Posterior cingulate gyrus (tissue), 11 donors: ENCODE measurements around the gene KIRREL2.
"Not testable (repeated sequence)": the region's sequence is repeated elsewhere in the genome, so short reads cannot be mapped to it uniquely, and the experiment has no call there.

Experiments
- DNase-seq, 10 donors: peaks; one replicate each; pipeline versions ENCODE4 v3.0.0 to v3.0.0-alpha.2; 2020 to 2021; ENCODE audit warnings: mixed read lengths in 3 of 10
- intact Hi-C: fragments of 100-400 bp; cut with DNase I; formaldehyde crosslinking; loops from one replicate; pipeline ENCODE4 v1.15.1; 2023

The KIRREL2 gene

DNA sequence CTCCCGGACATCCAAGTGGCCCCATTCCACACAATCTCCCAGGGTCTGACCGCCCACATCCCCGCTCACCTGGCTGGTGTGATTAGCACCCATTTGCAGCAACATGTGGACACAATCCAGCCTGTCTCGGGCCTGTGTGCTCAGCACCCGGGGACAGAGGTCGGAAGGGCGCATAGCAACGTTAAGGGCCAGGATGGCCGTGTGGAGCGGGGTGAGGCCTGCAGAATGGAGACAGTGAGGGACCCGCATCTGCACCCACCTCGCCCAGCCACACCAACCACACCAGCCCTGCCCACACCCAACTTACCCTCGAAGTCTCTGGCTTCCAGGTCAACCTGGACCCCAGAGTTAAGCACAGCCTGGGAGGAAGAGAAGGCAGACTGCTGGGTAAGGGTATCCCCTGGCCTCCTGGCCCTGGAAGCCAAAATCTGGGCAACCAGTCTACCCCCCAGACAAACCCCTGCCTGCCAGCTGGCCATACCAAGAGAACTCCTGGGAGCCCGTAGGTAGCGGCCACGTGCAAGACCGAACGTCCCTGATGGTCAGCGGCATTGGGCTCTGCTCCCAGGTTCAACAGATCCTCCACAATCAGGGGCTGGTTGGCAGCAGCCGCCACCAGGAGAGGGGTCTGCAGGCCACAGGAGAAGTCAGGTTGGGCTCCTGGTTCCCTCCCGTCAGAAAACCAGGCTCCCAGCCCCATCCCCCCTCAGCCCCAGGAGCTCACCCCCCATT lies 39.4 kb downstream of the KIRREL2 start:
- DNase-seq: peak in 1 of 10 donors; percentile 67
- intact Hi-C loops: loop anchor here (5.0 kb wide), 1 partner anchor 36 kb away; no protein-coding TSS in a partner anchor

DNA sequence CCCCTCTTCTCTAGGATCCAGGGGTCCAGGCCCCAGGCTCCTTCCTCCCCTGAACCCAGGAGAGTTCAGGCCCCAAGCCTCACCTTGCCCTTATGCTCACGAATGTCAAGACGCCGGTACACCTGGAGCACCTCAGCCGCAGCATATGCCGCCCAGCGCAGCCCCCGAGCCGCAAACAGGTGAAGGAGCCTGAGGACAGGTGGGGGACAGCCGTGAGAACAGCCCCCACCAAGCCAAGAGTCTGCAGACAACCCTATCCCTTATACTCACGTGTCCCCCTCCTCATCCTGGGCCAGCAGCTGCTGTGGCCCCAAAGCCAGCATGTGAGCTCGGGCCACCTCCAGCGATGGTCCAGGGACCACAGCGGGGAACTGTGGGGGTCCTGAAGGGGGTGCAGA lies 39.9 kb downstream of the KIRREL2 start:
- DNase-seq: peak in 1 of 10 donors; percentile 67
- intact Hi-C loops: loop anchor here (5.0 kb wide), 1 partner anchor 36 kb away; no protein-coding TSS in a partner anchor

DNA sequence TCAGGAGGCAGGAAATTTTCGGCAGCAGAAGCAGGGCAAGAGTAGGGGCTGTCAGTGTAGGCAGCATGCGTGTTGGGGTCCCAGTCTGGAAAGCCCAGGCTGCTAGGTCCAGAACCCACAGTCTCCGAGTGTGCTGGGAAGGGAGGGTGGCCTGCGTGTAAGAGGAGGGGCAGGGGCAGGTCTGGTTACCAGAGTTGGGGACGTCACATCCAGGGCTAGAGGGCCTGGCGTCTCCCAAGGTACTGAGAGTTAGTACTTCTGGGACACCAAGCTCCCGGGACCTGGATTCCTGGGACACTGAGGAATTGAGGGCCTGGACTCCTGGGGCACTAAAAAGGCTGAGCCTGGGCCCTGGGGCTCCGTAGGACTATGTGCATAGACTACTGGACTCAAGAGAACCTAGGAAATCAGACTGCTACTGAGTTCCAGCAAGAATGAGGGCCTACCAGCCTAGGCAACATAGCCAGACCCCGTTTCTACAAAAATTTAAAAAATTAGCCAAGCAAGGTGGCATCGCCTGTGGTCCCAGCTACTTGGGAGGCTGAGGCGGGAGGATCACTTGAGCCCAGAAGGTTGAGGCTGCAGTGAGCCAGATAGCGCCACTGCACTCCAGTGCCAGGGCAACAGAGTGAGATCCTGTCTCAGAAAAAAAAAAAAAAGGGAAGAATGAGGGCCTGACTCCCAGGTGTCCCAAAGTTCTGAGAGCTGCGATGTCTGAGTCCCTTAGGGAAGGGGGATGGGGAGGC lies 41.2 kb downstream of the KIRREL2 start:
- intact Hi-C loops: loop anchor here (5.0 kb wide), 1 partner anchor 34 kb away; no protein-coding TSS in a partner anchor
- DNase-seq: peak in 2 of 10 donors; percentile 68 to 73

DNA sequence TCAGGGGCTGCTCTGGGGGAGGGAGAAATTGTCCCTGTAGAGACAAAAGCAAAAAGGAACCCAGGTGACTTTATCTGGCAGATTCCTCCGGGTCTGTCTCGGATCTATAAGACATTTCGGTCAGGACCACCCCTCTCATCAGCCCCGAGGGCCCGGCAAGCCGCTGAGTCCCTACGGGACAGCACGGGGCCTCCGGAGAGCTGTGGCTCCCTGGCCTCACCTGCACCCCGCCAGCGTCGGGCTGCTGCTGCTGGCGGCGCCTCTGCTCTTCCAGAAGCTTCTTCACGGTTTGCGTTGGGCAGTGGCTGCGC lies 41.7 kb downstream of the KIRREL2 start:
- intact Hi-C loops: loop anchor here (5.0 kb wide), 1 partner anchor 34 kb away; no protein-coding TSS in a partner anchor
- peak in 1 of 10 donors; percentile 80 for DNase-seq

DNA sequence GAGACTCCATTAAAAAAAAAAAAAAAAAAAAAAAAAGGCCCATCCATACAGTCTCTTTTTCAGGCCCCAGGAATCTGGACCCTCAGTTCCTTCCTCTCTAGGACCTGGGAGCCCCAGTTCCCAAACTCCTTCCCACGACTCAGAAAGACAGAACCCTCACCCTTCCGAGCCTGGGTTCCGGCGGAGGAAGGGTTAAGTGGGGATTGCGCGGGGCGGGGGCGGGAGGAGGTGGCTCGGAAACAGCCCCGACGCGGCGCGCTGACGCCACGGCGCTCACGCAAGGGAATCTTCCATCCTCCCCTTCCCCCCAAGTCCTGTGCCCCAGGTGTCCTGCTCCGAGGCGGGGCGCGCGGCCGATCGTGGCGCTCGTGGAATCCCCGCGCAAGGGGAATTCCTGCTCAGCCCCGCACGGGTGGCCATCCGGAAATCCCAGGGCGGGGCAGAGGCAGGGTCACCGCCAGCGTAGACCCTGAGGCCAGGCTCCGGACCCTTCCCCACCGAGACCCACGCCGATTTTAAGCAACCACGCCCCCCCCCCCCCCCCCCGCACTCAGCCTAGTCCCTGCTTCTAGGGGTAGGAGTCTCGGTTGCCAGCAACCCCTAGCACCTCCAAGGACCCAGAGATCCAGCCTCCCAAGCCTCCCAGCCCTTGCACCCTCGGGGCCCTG lies 43.0 kb downstream of the KIRREL2 start:
- intact Hi-C loops: loop anchor here (5.0 kb wide), 1 partner anchor 33 kb away; no protein-coding TSS in a partner anchor
- DNase-seq: peak; percentile 57 to 97 (median 81)

DNA sequence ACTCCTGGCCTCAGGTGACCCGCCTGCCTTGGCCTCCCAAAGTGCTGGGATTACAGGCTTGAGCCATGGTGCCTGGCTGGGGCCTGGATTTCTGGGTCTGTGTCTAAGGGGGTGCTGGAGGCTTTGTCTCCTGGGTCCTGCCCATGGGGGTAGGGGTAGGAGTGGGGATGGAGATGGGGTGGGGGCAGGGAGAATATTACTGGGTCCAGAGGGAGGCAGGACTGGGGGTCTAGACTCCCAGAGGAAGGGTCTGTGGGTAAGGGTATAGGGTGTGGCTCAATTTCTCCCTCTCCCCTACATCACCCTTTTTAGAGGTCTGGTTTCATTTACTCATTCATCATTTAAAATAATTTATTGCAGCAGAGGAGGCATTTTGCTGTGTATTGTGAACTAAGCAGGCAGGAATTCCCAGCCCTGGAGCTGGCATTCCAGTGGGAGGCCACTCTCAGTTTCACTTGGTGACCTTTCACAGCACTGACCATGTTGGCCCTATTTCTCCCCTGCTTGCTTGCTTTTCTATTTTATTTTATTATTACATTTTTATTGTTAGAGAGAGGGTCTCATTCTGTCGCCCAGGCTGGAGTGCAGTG lies 44.4 kb downstream of the KIRREL2 start:
- intact Hi-C loops: no loop called here

DNA sequence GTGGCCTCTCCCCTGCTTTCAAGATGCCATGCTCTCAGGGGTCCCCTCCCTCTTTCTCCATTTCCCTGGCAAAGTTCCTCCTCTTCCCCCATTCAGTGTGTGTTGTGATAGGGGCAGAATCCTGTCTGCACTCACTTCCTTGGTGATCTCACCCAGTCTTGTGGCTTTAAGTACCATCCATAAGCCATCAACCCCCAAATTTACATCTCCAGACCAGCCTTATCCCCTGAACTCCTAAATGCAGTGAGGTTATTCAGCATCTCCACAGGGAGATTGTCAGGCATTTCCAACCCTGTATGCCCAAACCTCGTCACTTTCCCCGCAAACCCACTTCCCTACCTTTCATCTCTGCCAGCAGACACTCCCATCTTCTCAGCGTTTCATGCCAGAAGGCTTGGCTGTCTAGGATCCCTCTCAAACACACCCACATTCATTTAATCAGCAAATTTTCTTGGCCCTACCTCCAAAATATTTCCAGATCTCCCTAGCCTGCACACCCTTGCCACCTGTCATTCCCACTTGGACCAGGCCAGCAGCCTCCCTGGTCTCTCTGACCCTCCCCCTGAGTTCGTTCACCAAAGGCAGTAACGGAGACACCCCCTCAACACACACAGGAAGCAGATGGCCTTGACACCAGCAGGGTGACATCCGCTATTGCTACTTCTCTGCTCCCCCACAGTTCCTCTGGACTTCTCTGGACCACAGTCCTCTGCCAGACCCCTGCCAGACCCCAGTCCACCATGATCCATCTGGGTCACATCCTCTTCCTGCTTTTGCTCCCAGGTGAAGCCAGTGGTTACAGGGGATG lies 45.3 kb downstream of the KIRREL2 start, which contains the start of gene HCST:
Gene HCST (plus strand): TSS at position 676 of the 808 bp plus-strand sequence. CDS start 65 bp downstream, at position 741.
- intact Hi-C loops: no loop called here
- DNase-seq: peak in 2 of 10 donors; percentile 30 to 69

More for the DNA sequence above, 44.4 kb downstream of the KIRREL2 start:
- DNase-seq: peak in 2 of 10 donors; percentile 53 to 79

DNA sequence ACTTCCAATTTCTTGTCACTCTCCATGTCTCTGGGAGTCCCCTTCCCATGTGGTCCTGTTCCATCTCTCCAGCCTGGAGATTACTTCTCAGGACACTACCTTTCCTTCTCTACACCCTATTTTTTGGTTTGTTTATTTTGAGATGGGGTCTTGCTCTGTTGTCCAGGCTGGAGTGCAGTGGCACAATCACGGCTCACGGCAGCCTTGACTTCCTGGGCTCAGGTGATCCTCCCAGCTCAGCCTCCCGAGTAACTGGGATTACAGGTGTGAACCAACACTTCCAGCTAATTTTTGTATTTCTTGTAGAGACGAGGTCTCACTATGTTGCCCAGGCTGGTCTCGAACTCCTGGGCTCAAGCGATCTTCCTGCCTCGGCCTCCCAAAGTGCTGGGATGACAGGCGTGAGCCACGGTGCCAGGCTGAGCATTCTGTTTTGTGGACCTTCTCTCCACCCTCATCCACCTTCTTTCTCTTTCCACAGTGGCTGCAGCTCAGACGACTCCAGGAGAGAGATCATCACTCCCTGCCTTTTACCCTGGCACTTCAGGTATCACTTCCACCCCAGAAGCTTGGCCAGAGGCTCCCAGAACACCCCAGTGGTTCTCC lies 46.3 kb downstream of the KIRREL2 start:
- peak in 2 of 10 donors; percentile 9 to 20 for DNase-seq
- intact Hi-C loops: no loop called here

DNA sequence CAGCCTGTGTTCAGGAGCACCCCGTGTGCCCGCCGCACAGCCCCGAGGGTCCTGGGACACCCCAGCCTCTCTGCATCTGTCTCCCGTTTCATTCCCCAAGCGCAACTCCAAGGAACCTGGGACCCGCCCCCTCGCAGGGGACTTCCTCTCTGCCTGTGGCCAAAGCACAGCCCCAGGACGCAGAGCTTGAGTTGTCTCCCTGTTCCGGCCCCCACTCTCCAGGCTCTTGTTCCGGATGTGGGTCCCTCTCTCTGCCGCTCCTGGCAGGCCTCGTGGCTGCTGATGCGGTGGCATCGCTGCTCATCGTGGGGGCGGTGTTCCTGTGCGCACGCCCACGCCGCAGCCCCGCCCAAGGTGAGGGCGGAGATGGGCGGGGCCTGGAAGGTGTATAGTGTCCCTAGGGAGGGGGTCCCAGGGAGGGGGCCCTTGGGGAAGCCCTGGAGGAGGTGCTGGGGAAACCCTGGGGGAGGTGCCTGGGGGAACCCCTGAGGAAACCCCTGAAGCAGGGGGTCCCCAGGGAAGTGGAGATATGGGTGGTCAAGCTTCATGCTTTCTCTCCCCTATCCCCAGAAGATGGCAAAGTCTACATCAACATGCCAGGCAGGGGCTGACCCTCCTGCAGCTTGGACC lies 47.0 kb downstream of the KIRREL2 start:
- intact Hi-C loops: no loop called here
- DNase-seq: peak; percentile 33 to 94 (median 56)

DNA sequence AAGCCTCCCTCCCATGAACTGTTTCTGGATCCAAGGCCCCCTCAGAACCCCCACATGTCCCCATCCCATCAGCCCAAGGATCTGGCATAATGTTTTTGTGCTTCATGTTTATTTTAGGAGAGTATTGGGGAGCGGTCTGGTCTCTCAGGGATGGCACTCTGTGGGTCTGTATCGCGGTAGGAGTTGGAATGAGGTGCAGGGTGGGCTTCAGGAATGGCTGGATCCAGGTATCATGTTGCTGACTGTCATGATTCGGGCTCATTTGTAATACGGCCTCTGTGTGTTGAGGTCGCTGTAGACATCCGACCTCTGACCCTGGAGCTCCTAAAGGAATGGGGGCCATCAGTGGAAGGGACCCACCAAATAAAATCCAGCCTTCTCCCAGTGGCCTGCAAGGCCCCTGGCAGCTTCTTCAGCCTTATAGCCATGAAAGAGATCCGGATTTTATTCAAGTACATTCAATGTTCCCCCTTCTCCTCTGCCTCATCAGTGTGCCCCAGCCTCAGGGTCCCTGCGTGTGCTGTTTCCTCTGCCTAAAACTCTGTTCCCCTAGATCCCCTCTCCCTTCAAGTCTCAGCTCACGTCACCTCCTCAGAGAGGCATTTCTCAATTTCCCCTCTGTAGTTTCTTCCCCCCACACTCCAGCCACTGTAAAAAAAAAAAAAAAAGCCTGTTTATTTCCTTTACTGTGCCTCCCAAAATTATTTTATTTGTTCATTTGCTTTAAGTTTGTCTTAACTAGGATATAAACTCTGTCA lies 47.8 kb downstream of the KIRREL2 start:
- peak in 2 of 10 donors; percentile 7 to 28 for DNase-seq
- intact Hi-C loops: no loop called here

DNA sequence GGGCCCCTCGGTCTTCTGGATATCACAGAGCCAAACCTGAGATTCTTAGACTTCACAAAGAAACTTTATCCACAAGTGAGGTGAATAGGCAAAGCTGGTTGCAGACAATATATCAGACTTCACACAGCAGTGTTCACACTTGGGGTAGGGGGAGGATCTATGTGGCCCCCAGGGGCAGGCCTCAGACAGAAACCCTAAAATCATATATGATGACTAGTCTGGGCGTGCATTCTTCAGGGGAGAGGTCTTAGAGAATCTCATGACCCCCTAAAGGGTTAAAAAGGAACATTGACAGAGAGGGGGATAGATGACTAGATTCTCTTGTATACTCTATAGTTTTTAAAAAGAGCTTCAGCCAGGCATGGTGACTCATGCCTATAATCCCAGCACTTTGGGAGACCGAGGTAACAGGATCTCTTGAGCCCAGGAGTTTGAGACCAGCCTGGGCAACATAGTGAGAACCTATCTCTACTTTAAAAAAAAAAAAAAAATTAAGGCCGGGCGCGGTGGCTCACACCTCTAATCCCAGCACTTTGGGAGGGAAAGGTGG lies 48.5 kb downstream of the KIRREL2 start:
- intact Hi-C loops: no loop called here

DNA sequence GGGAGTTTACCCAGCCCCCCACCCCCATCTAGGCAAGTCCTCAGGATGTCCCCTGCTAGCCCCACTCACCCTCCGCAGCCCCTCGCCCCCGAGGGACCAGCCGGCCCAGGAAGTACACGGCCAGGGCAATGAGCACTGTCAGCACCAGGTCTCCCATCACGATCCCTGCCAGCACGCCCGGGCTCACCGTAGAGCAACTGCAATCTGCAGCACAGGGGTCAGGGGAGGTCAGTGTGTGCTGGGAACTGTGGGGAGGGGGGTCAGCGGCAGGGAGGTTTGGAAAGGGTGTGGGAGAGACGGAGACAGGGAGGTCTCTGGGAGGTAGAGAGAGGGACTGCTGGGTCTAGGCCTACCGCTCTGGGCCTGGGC lies 50.6 kb downstream of the KIRREL2 start:
- intact Hi-C loops: no loop called here
- DNase-seq: peak in 2 of 10 donors; percentile 35 to 55

More for the DNA sequence above, 48.5 kb downstream of the KIRREL2 start:
- peak in 2 of 10 donors; percentile 25 to 27 for DNase-seq

DNA sequence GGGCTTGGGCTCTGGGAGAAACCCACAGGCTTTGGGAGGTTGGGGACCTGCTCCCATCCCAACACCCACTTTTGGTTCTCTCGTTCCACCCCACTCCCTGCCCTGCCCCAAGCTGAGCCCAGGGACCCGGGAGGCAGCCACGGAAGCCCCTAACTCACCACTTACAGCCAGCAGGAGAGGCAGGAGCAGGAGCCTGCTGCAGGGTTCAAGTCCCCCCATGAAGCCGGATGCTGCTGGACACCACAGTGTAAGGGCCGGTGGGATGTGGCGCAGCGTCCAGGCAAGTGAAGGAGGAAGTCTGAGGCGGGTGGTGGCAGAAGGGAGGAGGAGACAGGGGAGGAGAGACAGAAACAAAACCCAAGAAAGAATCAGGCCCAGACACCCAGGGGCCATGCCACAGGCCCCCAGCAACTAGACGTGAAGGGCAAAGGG lies 51.3 kb downstream of the KIRREL2 start, which contains the start of gene TYROBP:
Gene TYROBP (minus strand): TSS at position 286 of the 432 bp plus-strand sequence. CDS start 67 bp downstream, at position 219.
- intact Hi-C loops: no loop called here
- DNase-seq: peak in 3 of 10 donors; percentile 30 to 69 (median 60)

DNA sequence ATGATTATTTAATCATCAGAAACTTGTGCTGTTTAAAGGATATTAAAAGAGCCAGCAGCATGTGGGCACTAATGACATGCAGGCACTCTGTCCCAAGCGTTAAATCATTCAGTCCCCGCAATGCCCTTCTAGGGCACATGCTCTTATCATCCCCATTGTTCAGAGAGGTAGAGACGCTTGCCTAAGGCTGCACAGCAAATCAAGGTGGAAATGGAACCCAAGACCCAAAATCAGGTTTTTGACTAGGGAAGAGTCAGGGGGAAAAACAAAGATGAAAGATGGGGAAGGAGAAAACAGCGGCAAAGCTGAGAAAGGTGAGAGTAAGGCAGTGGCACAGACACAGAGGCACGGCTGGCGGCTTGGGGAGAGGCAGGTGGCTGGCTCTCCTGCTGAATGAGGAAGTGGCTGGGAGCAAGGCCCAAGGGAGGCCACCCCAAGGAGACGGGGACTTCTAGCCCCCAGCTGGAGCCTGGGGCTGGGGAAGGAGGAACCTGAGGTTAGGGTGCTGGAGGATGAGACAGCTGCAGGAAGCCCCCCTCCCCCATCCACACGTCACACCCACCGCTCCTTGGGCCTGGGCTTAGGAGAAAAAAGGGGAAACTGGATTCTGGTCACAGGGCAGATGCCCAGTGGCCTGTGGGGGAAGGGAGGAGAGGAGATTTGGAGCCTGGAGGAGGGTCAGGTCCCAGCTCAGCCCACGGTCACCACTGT lies 52.4 kb downstream of the KIRREL2 start:
- peak in 9 of 10 donors; percentile 17 to 92 (median 39) for DNase-seq
- intact Hi-C loops: no loop called here

DNA sequence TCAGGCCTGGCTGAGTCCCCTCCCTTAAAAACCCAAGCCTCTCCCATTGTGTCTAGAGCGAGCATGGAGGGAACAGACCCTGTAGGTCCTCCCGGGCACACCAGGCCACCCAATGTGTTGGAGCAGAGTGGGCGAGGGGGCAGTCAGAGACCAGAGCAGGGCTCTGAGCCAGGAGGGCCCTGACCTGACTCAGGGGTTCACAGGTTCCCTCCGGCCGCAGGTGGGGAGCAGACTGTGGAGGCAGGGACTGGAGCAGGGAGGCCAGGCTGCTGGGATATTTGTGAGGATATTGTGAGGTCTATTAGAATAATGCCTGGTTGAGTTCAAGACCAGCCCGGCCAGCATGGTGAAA lies 52.9 kb downstream of the KIRREL2 start:
- intact Hi-C loops: no loop called here
- DNase-seq: peak in 2 of 10 donors; percentile 67 to 75

DNA sequence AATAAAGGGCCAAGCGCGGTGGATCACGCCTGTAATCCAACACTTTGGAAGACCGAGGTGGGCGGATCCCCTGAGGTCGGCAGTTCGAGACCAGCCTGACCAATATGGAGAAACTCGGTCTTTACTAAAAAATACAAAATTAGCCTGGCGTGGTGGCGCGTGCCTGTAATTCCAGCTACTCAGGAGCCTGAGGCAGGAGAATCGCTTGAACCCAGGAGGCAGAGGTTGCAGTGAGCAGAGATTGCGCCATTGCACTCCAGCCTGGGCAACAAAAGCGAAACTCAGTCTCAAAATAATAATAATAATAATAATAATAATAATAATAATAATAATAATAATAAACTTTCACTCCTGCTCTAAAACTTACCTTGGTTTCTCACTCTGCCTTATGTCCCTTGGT lies 53.6 kb downstream of the KIRREL2 start:
- peak in 2 of 10 donors; percentile 2 to 35 for DNase-seq
- intact Hi-C loops: not testable (repeated sequence)

DNA sequence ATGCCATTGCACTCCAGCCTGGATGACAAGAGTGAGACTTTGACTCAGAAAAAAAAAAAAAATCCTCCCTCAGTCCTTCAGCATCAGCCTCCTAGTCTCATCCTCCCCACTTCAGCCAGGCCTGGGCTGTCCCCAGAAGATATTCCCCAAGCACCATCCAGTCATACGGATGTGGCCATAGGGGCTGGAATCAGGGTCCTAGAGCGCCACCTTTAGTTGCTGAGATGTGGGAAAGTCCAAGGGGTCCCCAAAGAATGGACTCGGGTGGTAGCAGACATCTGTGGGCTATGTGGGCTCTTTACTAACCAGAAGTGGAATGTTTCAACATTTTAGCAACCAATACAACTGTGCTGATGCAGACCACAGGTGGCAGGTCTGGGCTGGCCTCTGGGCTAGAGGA lies 54.5 kb downstream of the KIRREL2 start:
- DNase-seq: peak in 2 of 10 donors; percentile 12 to 44
- intact Hi-C loops: no loop called here
